ENCODE results near the gene INTS11. TPM values are rescaled to one million over a fixed set of nuclear protein-coding genes. Genes with fewer than 3 reads are reported as not detected.

The INTS11 gene
- total RNA-seq, 1 donor from 2014 or later: 129 TPM

DNA sequence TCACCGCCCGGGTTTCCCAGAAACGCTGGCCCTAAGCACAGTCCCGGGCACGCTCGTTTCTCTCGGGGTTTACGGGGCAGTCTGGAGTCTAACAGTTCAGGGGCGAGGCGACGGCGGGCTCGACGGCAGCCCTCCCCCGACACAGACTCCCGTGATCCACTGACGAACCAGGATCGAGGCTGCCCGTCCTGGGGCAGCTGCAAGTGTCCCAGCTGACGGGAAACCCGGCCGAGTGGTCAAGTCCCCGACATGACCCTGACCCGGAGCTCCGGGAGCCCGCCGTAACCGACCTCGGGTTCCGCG lies 51.3 kb downstream of the INTS11 start:
- intact Hi-C loops (cut with micrococcal nuclease): loop anchor here (1.0 to 5.0 kb wide), 6 partner anchors 42 to 261 kb away; partner anchors contain the start of genes AURKAIP1, C1orf159, CCNL2 and ISG15

DNA sequence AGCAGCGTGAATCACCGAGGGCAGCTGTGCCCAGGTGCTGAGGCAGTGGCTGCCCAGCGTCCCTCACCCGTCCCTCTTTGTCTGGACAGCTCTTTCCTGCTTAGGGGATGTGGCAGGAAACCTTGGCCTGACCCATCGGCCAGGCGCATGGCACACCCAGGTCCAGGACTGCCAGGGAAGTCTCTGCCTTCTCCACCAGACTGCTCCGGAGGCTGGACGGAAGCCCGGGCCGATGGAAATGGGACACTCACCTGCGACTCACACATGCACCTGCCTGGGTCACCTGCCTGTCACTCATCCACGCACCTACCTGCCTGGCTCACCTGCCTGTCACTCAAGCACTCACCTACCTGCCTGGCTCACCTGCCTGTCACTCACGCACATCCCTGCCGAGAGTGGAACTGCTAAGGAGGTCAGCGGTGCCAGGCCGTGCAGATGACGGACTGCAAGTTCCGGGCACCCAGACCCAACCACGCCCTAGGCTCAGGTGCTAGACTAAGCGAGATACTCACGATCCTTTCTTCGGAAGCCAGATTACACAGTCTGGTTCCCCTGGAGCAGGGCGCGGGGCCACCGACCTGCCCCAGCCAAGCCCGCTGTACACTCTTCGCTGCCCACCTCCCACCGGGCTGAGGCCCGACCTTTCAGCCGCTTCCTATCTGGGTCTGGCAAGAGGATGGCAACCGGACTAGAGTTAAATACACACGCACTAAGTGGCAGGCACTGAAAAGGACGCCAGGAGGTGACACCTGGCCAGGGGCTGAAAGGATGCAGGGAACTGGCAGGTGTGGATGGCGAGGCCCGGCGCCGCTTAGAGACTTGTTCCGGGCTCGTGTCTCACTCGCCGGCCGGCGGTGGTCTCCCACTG lies 51.9 kb downstream of the INTS11 start:
- intact Hi-C loops (cut with micrococcal nuclease): loop anchor here (1.0 to 5.0 kb wide), 6 partner anchors 41 to 260 kb away; partner anchors contain the start of genes AURKAIP1, C1orf159, CCNL2 and ISG15

- intact Hi-C loops (cut with micrococcal nuclease): loop anchor here (5.0 kb wide), 2 partner anchors 64 to 259 kb away; partner anchors contain the start of genes ISG15 and TNFRSF18
Measured at GRCh38 chr1:1270813-1271212, 53.6 kb downstream of the INTS11 start.

GRCh38 chr1:1268284-1268682 lies 56.2 kb downstream of the INTS11 start:
- intact Hi-C loops (cut with micrococcal nuclease): no loop called here

DNA sequence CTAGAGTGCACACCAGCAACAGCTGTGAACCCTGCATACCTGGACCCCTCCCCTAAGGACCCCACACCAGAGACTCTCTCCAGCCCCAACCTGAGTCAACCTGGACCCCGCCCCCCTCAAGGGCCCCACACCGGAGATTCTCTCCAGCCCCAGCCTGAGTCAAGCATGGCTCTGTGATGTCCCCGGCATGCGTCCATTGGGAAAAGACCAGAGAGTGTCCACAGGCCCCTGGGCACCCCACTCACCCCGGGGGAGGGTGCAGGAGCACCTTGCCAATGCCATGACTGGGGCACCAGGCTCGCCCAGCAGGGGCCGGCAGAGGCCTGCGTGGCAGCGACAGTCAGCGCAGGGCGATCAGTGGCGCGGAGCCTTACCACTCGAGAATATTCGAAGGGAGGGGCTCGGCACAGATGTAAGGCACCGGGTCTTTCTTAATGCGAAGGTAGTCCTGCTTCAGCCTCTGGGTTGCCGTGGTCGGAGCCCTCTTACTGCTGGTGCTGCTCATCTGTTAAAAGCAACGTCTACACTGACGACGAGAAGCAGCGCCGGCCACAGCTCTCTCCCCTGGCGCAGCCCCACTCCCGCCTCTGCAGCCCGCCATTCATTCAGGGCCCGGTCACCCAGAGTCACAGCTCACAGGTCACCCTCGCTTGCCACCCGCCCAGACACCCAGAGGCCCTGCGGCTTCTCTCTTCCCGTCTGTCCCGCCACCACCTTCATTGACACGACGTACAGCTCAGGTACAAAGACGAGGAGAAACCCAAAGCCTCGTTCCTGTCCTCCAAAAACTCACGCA lies 56.8 kb downstream of the INTS11 start:
- intact Hi-C loops (cut with micrococcal nuclease): no loop called here

GRCh38 chr1:1264868-1265272 lies 59.6 kb downstream of the INTS11 start:
- intact Hi-C loops (cut with micrococcal nuclease): no loop called here

- intact Hi-C loops (cut with micrococcal nuclease): no loop called here
Measured at GRCh38 chr1:1264026-1264425, 60.4 kb downstream of the INTS11 start.

GRCh38 chr1:1262758-1263157 lies 61.7 kb downstream of the INTS11 start:
- intact Hi-C loops (cut with micrococcal nuclease): no loop called here

DNA sequence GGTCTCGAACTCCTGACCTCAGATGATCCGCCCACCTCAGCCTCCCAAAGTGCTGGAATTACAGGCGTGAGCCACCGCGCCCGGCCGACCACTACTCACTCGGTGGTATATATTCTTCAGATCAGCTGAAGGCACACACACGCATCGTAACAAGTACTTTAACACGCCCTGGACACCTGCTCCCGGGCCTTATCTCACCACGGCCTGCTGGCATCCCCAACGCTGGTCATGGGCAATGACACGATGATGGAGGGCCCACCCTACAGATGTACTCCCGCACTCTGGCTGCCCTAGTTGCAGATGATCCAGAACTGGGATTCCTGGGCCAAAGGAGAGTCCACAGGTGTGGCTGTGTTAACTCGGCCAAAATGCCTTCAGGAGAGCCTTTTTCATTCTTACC lies 62.4 kb downstream of the INTS11 start:
- intact Hi-C loops (cut with micrococcal nuclease): no loop called here

Other genes starting within 250 kb of the INTS11 start
- gene C1orf159, start 208.6 kb downstream of the INTS11 start, total RNA-seq: 22.9 and 23.7 TPM in 2 replicates
- gene TTLL10, start 150.8 kb downstream of the INTS11 start, total RNA-seq: 1.7 and 3.7 TPM in 2 replicates
- 175 and 176 TPM in 2 replicates for gene TNFRSF18, start 118.1 kb downstream of the INTS11 start, total RNA-seq
- 406 and 418 TPM in 2 replicates for gene TNFRSF4, start 110.5 kb downstream of the INTS11 start, total RNA-seq
- 161 and 167 TPM in 2 replicates for gene SDF4, start 92.7 kb downstream of the INTS11 start, total RNA-seq
- 30.8 and 32.5 TPM in 2 replicates for gene B3GALT6, start 92.4 kb downstream of the INTS11 start, total RNA-seq
- gene C1QTNF12, start 77.9 kb downstream of the INTS11 start, total RNA-seq: 1.5 and 3.5 TPM in 2 replicates
- gene UBE2J2, start 50.8 kb downstream of the INTS11 start, total RNA-seq: 85.1 and 87.7 TPM in 2 replicates
- gene SCNN1D, start 44.2 kb downstream of the INTS11 start, total RNA-seq: 2.8 and 4.6 TPM in 2 replicates
- 60.9 and 62.5 TPM in 2 replicates for gene ACAP3, start 16.7 kb downstream of the INTS11 start, total RNA-seq
- 19.2 and 20.6 TPM in 2 replicates for gene PUSL1, start 16.1 kb downstream of the INTS11 start, total RNA-seq
- 20.4 and 20.8 TPM in 2 replicates for gene CPTP, start 142 bp upstream of the INTS11 start, total RNA-seq
- gene TAS1R3, start 6.6 kb upstream of the INTS11 start, total RNA-seq: 1.0 and 1.2 TPM in 2 replicates
- 39.1 and 43.8 TPM in 2 replicates for gene DVL1, start 24.8 kb upstream of the INTS11 start, total RNA-seq
- 0.25 and 0.27 TPM in 2 replicates for gene MXRA8, start 33.9 kb upstream of the INTS11 start, total RNA-seq
- 104 and 114 TPM in 2 replicates for gene AURKAIP1, start 50.5 kb upstream of the INTS11 start, total RNA-seq
- 119 and 120 TPM in 2 replicates for gene CCNL2, start 74.7 kb upstream of the INTS11 start, total RNA-seq
- gene MRPL20, start 82.6 kb upstream of the INTS11 start, total RNA-seq: 138 and 139 TPM in 2 replicates
- gene ANKRD65, start 96.6 kb upstream of the INTS11 start, total RNA-seq: not detected in 2 replicates
- 1.6 and 2.0 TPM in 2 replicates for gene VWA1, start 111.0 kb upstream of the INTS11 start, total RNA-seq
- 0.56 and 1.5 TPM in 2 replicates for gene ATAD3C, start 125.0 kb upstream of the INTS11 start, total RNA-seq
- gene ATAD3B, start 147.1 kb upstream of the INTS11 start, total RNA-seq: 48.7 and 50.9 TPM in 2 replicates
- 47.3 and 49.8 TPM in 2 replicates for gene ATAD3A, start 187.5 kb upstream of the INTS11 start, total RNA-seq
- 0.39 and 0.63 TPM in 2 replicates for gene TMEM240, start 216.0 kb upstream of the INTS11 start, total RNA-seq

Measured in T-helper 1 cell treated with Interleukin-12 subunit alpha and Interleukin-12 subunit beta and Interleukin-4 antibody, amounts not matched to agents 30 ng/mL and 1 ng/mL, for 36 hours (primary cell).